Hematopoietic multipotent progenitor cell (in vitro differentiated cells): Measurements from ENCODE around the gene FAM170B. TPM values are rescaled to one million over a fixed set of nuclear protein-coding genes. Genes with fewer than 3 reads are reported as not detected.

Experiments used
- DNase-seq, 3 donors: peaks; one replicate each; pipeline ENCODE4 v3.0.0-alpha.2; 2011 to 2015; ENCODE audit warnings: low read depth in 2 of 3, low spot score in 2 of 3
- total RNA-seq: library from RNA; depleted of rRNA; stranded (reverse); fragments of >200 nt; gene quantifications from one replicate; pipeline ENCODE4 v1.2.3, GENCODE V29; 2012

The FAM170B gene
- total RNA-seq, 1 donor = not detected

DNA sequence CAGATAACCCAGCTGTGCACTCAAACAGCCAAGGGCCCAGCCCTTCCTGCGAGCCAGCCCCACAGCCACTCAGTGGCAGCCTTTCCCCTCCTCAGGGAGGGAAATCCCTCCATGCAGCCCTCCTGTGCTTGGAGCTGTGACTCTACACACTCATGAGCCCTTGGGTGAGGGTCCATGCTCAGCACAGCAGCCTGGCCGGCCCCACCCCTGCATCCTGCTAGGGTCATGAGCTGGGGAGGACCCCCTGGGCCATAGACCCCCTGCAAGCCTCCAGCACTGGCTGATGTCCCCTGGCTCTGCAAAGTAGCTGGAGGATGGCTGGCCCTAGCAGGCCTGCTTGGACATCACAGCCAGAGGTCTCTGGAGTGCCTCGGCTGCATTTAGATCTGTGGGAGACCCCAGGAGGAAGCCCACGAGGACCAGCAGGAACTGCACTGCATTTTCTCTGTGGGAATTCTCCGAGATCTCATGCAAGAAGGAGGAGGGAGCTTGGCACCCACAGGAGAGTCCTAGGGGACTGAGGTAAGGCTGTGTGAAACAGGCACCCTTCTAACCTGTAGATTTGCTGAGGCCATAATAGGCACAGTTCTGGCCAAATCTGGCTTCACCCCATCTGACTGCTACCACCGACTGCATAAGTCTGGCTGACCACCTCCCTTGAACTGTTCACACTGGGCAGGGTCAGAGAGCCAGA lies 37.0 kb upstream of the FAM170B start:
- no peak for DNase-seq

- no peak for DNase-seq
Observed at GRCh38 chr10:49169776-49170175, 36.0 kb upstream of the FAM170B start.

- DNase-seq = peak in 1 of 3 donors; percentile 41
Observed at GRCh38 chr10:49168831-49169500, 35.1 kb upstream of the FAM170B start.

GRCh38 chr10:49168171-49168540 lies 34.3 kb upstream of the FAM170B start:
- no peak for DNase-seq

DNA sequence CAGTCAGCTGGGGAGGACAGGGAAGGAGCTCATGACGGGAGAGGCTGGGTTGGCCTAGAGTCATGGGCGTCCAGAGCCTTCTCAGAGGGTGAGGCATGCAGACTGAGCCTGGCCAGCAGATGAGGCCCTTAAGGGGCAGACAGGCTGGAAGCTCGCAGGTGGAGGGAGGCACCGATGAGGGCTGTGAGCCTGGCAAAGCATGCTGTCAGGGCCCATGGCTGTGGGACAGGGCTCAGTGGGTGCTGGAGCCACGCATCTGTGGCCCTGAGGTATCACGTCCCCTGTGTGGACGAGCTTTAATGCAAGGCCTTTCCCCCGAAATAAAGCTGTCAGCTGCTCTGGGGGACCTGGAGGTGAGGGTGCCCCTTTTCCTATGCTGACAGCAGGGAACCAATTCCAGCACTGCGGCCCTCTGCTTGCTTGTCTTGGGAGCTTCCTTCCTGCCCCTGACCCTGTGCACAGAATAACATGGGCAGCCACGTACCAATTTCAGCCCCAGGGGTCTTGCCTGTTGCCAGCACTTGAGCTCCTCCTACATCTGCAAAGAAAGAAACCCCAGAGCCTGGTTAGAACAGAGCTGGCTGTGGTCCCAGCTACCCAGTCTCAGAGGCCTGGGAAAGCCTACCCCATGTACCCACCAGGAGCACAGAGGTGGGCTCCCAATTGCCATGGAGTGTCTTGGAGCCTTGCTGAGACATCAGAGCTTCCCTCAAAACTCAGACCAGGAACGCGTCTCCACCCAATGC lies 33.8 kb upstream of the FAM170B start:
- DNase-seq = no peak

DNA sequence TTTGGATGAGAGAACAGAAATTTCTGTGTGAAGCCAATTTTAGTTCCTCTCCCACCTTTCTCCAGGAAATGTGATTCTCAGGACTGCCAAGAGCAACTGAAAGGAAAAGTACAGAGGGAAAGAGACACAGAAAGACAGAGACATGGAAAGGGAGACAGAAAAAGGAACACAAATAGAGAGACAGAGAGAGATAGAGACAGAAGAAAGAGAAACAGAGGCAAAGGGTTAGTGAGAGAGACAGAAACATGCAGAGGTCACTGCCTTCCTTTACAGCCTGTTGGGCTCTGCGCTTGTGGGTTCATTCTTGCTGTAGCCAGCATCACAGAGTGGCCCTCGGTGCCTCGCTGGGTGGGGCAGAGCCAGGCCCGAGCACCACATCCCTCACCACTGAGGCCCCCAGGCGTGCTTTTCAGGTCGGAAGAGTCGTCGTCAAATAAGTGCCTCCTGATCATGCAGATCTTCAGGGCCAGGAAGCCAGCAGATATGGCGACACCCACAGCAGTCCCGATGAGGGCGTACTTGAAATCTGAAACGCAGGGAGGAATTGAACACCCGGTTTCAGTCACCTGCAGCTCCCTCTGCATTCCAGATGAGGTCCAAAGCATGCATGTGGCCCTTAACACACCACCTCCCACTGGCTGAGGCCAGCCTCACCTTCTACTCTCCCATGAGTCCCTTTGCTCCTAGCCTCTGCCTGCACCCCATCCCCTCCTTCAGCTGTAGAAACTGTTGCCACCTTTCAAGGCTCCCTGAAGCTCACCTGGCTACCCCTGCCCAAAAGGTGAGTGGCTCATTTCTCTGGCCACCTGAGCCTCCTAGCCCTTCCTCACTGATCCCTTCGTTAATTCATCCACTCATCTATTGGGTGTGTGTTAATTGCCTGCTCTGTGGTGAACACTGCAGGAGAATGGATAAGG lies 32.9 kb upstream of the FAM170B start:
- no peak for DNase-seq

DNA sequence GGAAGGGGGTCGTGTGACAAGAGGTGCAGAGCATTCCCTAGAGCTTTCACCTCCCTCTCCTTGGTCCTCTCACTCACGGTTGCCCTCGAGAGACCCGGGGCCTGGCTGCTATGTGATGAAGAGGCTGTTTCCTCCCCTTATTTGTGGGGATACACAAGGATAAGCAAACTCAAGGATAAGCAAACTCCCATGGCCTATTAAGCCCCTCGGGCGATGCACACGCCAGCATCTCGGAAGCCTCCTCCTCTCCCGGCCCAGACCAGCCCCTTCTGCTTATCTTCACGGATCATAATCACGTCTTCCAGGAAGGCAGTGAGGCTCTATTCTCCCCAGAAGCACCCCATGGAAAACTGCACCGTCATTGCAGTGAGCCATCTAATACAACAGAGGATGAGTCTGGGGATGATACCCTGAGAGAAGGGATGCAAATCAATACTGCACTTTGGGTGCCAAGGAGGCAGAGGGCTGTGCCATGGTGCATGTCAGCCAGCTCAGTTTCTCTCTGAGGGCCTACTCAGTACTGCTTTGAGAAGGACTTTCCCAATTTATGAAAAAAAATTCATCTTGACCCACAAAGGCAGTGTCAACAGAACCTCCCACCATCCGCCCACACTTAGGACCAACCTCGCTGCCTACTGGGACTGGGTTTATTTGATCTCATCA lies 32.1 kb upstream of the FAM170B start:
- DNase-seq = no peak

GRCh38 chr10:49165259-49165658 lies 31.4 kb upstream of the FAM170B start:
- no peak for DNase-seq

GRCh38 chr10:49164559-49165188 lies 30.9 kb upstream of the FAM170B start:
- peak in 2 of 3 donors; percentile 64 to 85 for DNase-seq

GRCh38 chr10:49163741-49164140 lies 29.9 kb upstream of the FAM170B start:
- no peak for DNase-seq

GRCh38 chr10:49162761-49163310 lies 29.0 kb upstream of the FAM170B start:
- DNase-seq = no peak

- no peak for DNase-seq
Observed at GRCh38 chr10:49162063-49162462, 28.2 kb upstream of the FAM170B start.

DNA sequence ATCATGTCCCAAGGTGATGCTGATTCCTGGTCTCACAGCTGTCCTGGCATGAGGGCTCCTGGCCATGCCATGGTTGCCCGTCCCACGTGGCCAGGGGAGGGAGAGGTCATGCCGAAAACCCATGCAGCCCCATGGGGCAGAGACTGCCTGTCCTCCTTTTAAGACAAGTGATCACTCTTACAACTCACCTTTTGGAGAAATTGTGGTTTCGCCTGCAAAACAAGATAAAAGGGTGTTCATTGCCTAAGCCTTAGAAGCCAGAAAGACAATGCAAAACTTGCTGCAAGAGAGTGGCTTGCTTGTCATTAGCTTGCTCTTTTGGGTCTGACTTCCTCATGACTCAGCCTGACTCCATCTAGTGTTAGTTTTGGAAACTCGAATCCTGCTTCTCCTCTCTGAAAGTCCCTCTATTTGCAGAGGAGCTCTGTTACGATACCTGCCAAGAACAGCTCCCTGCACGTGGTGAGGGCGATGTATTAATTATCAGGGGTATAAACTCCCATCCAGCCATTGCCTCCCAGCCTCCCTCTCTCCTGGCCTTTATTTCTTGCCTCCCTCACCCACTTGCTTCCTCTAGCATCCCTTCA lies 27.7 kb upstream of the FAM170B start:
- DNase-seq = peak in 2 of 3 donors; percentile 56 to 76

GRCh38 chr10:49160814-49161213 lies 27.0 kb upstream of the FAM170B start:
- DNase-seq = no peak

DNA sequence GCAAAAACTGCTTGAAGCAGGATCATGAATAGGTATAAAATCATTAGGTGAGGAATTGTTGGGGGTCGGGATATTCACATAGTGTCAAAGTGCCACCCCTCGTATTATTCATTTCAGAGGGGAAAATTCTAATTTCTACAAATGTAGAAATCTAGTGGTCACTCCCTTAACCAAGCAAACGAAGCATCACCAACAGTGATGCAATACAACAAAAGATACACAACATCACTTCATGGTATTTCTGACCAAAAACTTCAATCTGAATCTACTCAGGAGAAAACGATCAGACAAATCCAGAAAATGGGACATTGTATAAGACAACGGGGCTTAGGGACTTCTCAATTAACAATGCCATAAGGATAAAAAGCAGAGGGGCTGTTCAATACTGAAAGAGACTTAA lies 26.3 kb upstream of the FAM170B start:
- no peak for DNase-seq

DNA sequence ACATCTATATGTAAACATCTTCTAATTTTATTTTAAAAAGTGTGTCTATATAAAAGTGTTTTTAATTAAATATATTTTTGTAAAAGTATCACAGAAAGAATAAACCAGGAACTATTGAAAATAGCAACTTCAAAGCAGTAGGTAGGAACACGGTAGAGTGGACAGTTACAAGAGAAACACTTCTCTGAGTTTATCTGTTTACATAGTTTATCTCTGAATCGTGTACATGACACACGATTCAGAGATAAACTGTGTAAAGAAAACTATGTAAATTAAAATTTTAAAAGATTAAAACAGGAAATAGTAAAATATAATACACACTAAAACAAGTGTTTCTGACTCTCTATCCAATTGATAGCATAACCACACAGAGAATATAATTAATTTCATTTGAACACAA lies 25.1 kb upstream of the FAM170B start:
- no peak for DNase-seq

DNA sequence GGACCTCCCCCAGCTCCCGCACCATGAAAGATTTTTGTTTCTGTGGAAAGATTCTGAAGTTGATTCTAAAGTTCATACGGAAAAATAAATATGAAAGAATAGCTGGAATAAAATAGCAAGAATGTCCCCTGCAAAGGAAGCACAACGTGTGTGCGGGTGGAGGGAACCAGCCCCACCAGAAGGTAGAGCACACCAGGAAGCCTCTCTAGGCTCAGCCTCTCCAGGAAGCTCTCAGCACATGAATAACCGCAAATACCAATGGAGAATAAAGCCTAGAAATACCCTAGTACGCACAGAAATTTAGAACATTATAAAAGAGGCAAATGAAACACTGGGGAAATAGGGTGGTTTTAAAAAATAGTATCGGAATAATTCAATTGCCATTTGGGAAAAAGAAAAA lies 24.6 kb upstream of the FAM170B start:
- DNase-seq = no peak

DNA sequence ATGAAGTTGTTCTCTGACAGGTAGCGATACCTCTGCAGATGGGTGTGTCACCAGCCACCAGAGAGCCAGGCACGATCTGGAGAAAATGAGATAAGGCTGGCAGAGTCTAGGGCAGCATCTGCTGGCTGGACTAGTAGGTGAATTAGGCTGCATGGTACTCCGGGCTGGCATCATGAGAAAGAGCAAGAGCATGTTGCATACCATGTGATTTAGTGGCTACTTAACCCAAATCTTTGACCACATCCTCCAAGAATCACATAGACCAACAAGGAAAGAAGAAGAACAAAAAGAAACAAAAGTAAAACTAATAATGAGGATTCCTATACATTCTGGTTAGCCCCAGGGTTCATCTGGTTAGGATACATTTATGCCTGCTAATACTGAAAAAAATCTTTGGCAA lies 23.4 kb upstream of the FAM170B start:
- no peak for DNase-seq

DNA sequence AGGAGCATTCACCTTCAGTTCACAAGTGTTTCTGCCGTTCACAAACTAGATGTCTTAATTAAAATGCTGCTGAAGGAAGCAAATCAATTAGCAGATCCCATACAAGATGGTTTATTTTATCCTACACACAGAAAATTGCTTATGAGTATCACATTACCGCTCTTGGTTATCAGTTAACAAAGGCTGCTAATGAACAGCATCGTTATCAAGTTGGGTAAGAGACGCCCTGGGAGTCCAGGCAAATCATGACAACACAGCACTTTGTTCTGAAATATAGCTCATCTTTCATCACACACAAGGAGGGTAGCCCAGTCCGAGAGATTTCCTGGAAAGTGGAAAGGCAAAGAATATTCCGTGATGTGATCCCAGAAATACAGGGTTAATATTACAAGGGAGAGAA lies 20.8 kb upstream of the FAM170B start:
- no peak for DNase-seq
